Right atrium auricular region (tissue), 2 donors: ENCODE data around the gene LRRC63. TPM values are rescaled to one million over a fixed set of nuclear protein-coding genes. Genes with fewer than 3 reads are reported as not detected.

Experiments
- DNase-seq: peaks from one replicate; pipeline ENCODE4 v3.0.0-alpha.2; 2019; ENCODE audit warnings: low spot score
- H3K27ac ChIP-seq, 2 donors: fragments of 200-600 bp; sonication (generic); 1 replicate in 1 of 2; 2 replicates in 1 of 2; pipeline ENCODE4 v1.5.1; 2016 to 2019
- H3K27me3 ChIP-seq, 2 donors: fragments of 200-600 bp; sonication (generic); one replicate each; pipeline versions ENCODE4 v1.5.1 to v1.6.0; 2017 to 2019
- H3K36me3 ChIP-seq: fragments of 200-600 bp; sonication (generic); one replicate; pipeline ENCODE4 v1.5.1; 2016
- H3K4me1 ChIP-seq, 2 donors: fragments of 200-600 bp; sonication (generic); one replicate each; pipeline versions ENCODE4 v1.5.1 to v1.6.0; 2017 to 2019
- H3K4me3 ChIP-seq, 2 donors: fragments of 200-600 bp; sonication (generic); 1 replicate in 1 of 2; 2 replicates in 1 of 2; pipeline ENCODE4 v1.5.1; 2017 to 2019; ENCODE audit warnings: mild to moderate bottlenecking in 1 of 2, moderate library complexity in 1 of 2
- H3K9me3 ChIP-seq, 2 donors: fragments of 200-600 bp; sonication (generic); one replicate each; pipeline ENCODE4 v1.5.1; 2019
- CTCF ChIP-seq, 2 donors: fragments of 200-600 bp; sonication (generic); IDR thresholded peaks; one replicate each; pipeline ENCODE4 v1.5.1; 2019; ENCODE audit warnings: antibody characterized with exemption in 2 of 2
- total RNA-seq, 2 donors: library from RNA; depleted of rRNA; stranded (reverse); fragments of >200 nt; gene quantifications; one replicate each; pipeline ENCODE4 v1.1.0, GENCODE V29; 2016

Gene LRRC63
- total RNA-seq, 2 donors from 2014 or later = not detected

DNA sequence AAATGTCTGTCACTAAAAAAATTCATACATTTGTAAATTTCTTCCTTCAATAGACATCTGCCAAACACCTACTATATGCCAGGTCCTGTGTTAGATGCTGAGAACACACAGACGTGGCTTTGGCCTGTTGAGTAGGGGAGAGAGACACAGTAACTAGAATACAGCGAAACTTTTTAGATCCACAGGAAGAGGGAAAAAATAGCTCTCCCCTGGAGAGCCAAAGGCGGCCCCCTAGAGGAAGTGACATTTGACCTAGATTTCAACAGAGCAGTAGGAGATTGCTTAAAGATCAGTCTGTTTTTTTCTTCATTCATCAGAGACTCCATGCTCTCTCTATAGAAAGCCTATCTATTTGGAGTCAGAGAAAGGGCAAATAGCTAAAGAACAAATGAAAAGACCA is 41.0 kb upstream of the LRRC63 start:
- TF ChIP-seq CTCF (IDR thresholded peaks at IDR 0.05) = no peak
- H3K27ac ChIP-seq = no peak overlapping the region
- H3K36me3 ChIP-seq = no peaks in the 10 kb centered on the region
- H3K4me1 ChIP-seq = no peaks in the 10 kb centered on the region
- no peak overlapping the region for H3K4me3 ChIP-seq
- no peaks in the 10 kb centered on the region for H3K9me3 ChIP-seq
- no peak for DNase-seq
- H3K27me3 ChIP-seq = no peaks in the 10 kb centered on the region

GRCh38 chr13:46171217-46171616 is 40.5 kb upstream of the LRRC63 start:
- DNase-seq = no peak
- TF ChIP-seq CTCF (IDR thresholded peaks at IDR 0.05) = no peak
- Histone ChIP-seq H3K9me3 (no peaks in the 10 kb centered on the region), H3K4me1 (no peaks in the 10 kb centered on the region), H3K4me3 (no peak overlapping the region), H3K27me3 (no peaks in the 10 kb centered on the region), H3K36me3 (no peaks in the 10 kb centered on the region), H3K27ac (peak overlapping the region in 1 of 2 donors; percentile 23)

- Histone ChIP-seq H3K4me3 (no peak overlapping the region), H3K27ac (peak overlapping the region in 1 of 2 donors; percentile 23), H3K27me3 (no peaks in the 10 kb centered on the region), H3K4me1 (no peaks in the 10 kb centered on the region), H3K9me3 (no peaks in the 10 kb centered on the region), H3K36me3 (no peaks in the 10 kb centered on the region)
- no peak for DNase-seq
- no peak for TF ChIP-seq CTCF (IDR thresholded peaks at IDR 0.05)
These were observed 40.0 kb upstream of the LRRC63 start for GRCh38 chr13:46171739-46172138.

GRCh38 chr13:46172531-46172991 is 39.2 kb upstream of the LRRC63 start:
- H3K36me3 ChIP-seq = no peaks in the 10 kb centered on the region
- no peak overlapping the region for H3K4me3 ChIP-seq
- no peaks in the 10 kb centered on the region for H3K9me3 ChIP-seq
- TF ChIP-seq CTCF (IDR thresholded peaks at IDR 0.05) = no peak
- no peaks in the 10 kb centered on the region for H3K4me1 ChIP-seq
- no peaks in the 10 kb centered on the region for H3K27me3 ChIP-seq
- H3K27ac ChIP-seq = no peak overlapping the region
- DNase-seq = no peak

DNA sequence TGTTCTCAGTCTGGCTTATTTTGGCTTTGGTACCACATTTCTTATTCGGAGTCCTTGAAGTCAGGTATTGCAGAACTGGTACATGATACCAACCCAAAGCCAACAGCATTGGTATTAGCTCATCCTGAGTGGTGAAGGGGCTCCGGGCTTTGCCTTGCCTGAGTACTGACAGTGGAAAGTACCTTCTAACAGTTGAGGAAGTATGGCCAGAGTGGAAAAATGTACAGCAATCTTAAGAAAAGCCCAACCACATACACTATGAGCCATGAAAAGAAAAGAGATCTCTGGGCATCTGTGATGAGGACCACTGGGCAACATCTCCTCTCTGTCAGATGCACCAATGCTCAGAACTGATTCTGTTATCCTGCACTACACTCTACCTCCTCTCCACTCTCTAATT is 38.1 kb upstream of the LRRC63 start:
- Histone ChIP-seq H3K9me3 (no peaks in the 10 kb centered on the region), H3K27ac (no peak overlapping the region), H3K27me3 (no peaks in the 10 kb centered on the region), H3K36me3 (no peaks in the 10 kb centered on the region), H3K4me1 (no peaks in the 10 kb centered on the region), H3K4me3 (no peak overlapping the region)
- DNase-seq = no peak
- TF ChIP-seq CTCF (IDR thresholded peaks at IDR 0.05) = no peak

DNA sequence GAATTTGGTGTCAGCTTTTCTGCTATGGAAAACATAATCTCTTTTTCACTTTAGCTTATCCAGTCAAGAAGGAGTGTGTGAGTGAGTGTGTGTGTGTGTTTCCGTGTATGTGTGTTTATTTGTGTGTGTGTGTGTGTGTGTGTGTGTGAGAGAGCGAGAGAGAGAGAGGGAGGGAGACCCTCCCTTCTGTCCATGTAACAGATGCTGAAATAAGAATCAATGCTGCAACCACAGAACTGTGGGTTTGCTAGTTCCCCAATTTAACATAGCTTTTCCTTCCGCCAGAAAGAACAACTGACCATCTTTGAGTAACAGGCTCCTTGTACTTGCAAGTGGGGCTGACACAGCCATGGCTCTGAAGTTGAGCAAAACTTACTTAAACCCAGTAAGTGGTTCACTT is 35.0 kb upstream of the LRRC63 start:
- H3K4me1 ChIP-seq = no peaks in the 10 kb centered on the region
- H3K36me3 ChIP-seq = no peaks in the 10 kb centered on the region
- no peaks in the 10 kb centered on the region for H3K27me3 ChIP-seq
- no peak for DNase-seq
- no peak for TF ChIP-seq CTCF (IDR thresholded peaks at IDR 0.05)
- H3K27ac ChIP-seq = no peak overlapping the region
- no peaks in the 10 kb centered on the region for H3K9me3 ChIP-seq
- H3K4me3 ChIP-seq = no peak overlapping the region
